Kasumi-1 (cell line): ENCODE data around the gene ZNF468.
"Not testable (repeated sequence)": the region's sequence is repeated elsewhere in the genome, so short reads cannot be mapped to it uniquely, and the experiment has no call there.

Experiments
- DNase-seq, 2 experiments: peaks; one replicate each; lab custom pipeline; 2025; lab: John Stamatoyannopoulos, UW

The ZNF468 gene

GRCh38 chr19:52857378-52858191 is at the start of gene ZNF468:
ZNF468 (minus strand) TSS chr19:52857619; CDS start chr19:52854272, 3,347 bp downstream.
- DNase-seq: not testable (repeated sequence)

DNA sequence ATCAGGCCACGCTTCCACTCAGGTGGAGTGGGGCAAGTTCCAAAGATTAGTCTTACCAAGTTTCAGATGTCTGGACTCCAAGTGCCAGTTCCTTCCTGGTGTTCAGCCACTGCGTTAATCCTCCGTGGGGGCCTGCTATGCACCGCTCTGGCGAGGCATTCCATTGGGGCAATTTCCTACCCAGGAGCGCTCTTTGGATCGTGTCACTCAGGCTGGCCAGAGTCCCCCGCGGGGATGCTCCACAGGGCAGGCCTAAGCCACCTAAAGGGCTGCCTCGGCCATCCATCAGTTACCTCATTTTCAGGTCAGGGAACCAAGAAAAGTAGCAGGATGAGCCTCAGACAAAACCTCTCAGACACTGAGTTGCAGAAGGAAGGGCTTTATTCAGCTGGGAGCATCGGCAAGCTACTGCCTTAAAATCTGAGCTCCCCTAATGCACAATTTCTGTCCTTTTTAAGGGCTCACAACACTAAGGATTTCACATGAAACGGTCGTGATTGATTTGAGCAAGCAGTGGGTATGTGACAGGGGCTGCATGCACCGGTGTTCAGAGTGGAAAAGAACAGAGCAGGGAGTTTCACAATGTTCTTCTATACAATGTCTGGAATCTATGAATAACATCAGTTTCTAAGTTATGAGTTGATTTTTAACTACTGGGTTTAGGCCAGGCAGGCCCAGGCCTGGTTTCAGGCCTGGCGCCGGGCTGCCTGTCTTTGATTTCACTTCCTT is 46.8 kb upstream of the ZNF468 start:
- not testable (repeated sequence) for DNase-seq

GRCh38 chr19:52901842-52902241 is 44.4 kb upstream of the ZNF468 start:
- DNase-seq: no peak

DNA sequence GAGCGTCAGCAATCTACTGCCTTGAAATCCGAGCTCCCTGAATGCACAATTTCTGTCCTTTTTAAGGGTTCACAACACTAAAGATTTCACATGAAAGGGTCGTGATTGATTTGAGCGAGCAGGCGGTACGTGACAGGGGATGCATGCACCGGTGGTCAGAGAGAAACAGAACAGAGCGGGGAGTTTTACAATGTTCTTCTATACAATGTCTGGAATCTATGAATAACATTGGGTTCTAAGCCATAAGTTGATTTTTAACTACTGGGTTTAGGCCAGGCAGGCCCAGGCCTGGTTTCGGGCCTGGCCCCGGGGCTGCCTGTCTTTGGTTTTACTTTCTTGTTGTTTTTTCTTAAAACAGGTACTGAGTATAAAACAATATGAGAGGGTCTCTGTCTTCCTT is 41.2 kb upstream of the ZNF468 start:
- DNase-seq: not testable (repeated sequence)

- no peak for DNase-seq
These were observed 40.7 kb upstream of the ZNF468 start for GRCh38 chr19:52898101-52898500.

DNA sequence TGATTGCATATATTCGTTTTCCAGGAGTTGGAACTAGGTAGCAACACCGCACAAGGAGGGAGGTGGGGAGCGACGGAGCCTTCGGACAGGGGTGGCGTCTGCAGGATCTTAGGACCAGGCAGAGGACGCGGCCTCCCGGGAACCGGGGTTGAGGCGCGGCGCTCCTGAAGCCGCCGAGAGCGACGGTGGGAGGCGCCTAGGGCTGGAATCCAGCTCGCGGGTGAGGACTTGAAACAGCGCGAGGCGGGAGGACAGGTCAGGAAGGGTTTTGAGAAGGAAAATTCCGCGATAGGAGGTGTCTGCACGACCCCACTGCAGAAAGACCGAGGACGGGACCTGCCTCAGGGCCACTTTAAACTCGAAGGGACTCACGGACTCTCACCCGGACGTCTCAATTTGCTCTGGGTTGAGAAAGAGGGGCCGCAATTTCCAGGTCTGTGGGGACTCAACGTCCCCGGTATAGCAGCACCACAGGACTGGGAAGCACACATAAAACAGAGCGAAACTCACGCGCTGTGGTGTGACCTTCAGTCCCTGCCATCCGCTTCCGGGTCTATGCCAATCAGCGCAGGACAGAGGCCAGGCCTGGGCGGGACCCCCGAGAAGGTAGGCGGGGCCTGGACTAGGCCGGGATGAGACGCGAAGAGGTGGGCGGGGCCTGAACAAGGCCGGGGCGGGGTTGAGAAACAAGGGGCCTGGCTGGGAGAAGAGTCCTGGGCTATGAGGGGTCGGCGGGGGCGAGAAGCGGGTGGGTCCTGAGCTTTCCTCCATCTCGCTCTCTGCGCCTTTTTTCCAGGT is 39.9 kb upstream of the ZNF468 start, which contains the start of gene ZNF320:
ZNF320 (minus strand) TSS at position 498 of the 798 bp plus-strand sequence. CDS start 7,380 bp downstream, outside the sequence.
- DNase-seq: no peak

DNA sequence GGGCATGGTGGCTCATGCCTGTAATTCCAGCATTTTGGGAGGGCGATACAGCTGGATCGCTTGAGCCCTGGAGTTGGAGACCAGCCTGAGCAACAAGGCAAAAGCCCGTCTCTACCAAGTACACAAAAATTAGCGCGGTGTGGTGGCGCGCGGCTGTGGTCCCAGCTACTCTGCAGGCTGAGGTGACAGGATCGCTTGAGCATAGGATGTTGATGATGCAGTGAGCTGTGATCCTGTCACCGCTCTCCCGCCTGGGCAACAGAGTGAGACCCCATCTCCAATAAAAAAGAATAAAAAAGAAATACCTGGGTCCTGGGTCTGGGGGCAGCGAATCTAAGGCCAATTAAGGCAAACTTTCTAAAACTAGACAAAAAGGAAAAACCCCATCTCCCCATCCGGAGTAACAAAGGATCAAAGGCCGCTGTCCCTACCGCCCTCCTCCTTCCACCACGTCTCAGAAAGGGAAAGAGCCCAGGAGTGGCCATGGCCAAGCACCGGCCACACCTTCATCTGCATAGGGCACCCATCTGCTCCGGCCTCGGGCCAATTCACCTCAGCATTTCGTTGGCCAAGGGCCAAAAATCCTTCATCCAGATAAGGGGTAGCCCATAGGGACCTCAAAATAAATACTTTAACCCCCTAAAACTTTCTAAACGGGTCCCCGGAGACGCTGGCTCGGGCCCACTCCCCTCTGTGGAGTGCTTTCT is 39.2 kb upstream of the ZNF468 start:
- DNase-seq: no peak

GRCh38 chr19:52891336-52891735 is 33.9 kb upstream of the ZNF468 start:
- no peak for DNase-seq

DNA sequence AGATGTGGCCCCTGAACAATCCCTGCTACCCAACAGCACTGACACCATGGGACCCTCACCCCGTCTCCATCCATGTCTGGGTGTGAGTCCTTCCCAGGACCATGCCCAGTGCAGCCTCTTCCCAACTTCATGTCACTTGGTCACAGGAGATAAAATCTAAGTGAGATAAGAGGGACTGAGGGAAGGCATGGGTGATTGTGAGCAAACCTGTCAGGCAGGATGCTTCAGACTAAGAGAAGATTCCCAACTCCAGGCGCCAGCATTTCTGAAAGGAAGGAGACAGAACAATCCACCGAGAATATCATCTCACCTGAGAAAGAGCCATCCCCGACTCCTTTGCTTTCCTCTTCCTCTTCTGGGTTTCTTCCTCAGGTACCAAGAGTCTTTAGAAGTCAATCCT is 32.5 kb upstream of the ZNF468 start:
- no peak for DNase-seq

DNA sequence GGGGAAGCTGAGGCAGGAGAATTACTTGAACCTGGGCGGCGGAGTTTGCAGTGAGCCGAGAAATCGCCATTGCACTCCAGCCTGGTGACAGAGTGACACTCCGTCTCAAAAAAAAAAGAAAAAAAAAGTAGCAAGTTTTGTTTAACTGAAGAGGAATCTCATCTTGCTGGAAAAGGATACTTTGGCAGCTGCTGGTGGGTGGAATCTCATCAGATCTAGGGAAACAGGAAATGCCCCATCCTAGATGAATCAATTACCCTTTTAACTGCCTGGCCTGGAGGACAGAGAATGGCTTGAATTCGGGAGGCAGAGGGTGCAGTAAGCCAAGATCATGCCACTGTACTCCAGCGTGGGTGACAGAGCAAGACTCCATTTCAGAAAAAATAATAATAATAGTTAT is 31.7 kb upstream of the ZNF468 start:
- no peak for DNase-seq

DNA sequence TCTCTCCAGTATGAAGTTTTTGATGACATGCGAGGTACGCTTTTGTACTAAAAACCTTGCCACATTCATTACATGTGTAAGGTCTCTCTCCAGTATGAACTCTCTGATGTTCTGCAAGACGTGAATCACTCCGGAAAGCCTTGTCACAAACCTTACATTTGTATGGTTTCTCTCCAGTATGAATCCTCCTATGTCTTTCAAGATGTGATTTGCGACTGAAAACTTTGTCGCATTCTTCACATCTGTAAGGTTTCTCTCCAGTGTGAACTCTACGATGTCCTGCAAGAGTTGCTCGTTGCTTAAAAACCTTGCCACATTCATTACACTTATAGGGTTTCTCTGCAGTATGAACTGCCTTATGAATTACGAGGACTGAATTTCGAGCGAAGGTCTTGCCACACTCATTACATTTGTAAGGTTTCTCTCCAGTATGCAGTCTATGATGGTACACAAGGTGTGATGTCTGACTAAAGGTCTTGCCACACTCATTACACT is 23.5 kb upstream of the ZNF468 start:
- no peak for DNase-seq

DNA sequence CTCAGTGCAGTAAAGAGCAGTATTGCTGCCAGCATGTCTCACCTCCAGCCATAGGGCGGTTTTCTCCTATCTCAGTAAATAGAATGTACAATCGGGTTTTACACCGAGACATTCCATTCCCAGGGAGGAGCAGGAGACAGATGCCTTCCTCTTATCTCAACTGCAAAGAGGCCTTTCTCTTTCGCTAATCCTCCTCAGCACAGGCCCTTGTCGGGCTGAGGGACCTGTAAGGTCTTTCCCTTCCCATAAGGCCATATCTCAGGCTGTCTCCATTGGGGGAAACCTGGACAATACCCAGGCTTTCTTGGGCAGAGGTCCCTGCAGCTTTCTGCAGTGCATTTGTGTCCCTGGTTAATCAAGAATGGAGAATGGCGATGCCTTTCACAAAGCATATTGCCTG is 15.6 kb upstream of the ZNF468 start:
- not testable (repeated sequence) for DNase-seq

DNA sequence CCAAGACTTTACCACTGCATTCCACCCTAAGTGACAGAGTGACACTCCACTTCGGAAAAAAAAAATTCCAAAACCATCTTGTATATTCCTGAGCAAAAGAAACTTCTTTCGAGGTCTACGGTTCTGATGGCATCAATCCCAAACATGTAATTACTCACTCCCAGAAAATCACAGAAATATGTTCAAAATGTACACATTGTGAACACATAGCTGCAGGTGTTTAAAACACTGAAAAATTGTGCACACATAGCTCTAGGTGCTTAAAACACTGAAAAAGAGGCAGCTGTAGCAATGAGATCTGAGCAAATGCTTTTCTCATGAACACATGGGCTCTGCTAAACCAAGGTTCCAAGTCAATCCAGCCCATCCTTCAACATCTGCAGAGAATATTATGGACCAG is 14.0 kb upstream of the ZNF468 start:
- DNase-seq: no peak

- not testable (repeated sequence) for DNase-seq
These were observed 10.6 kb upstream of the ZNF468 start for GRCh38 chr19:52868031-52868430.

DNA sequence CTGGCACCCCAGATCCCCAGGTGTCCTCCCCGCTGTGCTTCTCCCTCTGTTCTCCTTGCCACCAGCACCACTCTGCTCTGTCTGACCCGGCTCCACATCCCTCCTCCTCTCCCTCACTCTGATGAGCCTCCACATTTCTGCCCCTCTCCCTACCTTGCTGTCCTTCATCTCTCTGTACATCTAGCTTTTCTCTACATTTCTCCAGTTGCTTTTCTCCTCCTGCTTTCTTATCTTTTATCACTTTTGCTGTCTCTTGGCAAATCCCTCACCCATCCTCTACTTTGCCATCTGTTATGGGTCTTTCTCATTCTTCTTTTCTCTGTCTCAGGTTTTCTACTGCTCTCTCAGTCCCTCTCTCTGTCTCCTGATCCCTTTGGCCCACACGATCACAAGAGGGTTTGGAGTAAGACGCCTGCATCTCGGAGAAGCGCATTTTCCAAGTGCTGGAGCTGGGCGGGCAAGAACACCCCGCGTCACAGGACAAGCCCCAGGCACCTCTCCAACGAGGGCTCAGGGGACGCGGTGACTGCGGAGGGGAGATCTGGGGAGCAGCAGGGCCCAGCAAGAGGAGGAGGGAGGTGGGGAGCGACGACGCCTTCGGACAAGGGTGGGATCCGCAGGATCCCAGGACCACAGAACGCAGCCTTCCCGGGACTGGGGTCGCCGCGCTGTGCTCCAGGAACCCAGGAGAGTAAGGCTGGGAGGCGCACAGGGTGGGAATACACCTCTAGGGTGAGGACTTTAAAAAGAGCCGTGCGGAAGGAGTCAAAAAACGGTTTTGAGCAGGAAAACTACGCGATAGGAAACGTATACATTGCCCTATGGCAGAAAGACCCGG is 660 bp downstream of the ZNF468 start:
- DNase-seq: not testable (repeated sequence)

- DNase-seq: not testable (repeated sequence)
These were observed 10.1 kb downstream of the ZNF468 start for GRCh38 chr19:52847352-52847751.

DNA sequence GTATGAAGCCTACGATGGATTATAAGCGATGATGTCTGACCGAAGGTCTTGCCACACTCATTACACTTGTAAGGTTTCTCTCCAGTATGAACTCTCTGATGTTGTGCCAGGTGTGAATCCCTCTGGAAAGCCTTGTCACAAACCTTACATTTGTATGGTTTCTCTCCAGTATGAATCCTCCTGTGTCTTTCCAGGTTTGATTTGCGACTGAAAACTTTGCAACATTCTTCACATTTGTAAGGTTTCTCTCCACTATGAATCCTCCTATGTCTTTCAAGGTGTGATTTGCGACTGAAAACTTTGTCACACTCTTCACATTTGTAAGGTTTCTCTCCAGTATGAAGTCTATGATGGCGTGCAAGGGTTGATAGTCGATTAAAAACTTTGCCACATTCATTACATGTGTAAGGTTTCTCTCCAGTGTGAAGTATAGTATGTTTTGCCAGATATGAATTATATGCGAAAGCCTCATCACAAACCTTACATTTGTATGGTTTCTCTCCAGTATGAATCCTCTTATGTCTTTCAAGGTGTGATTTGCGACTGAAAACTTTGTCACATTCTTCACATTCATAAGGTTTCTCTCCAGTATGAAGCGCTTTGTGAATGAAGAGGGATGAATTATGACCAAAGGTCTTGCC is 16.5 kb downstream of the ZNF468 start:
- not testable (repeated sequence) for DNase-seq

DNA sequence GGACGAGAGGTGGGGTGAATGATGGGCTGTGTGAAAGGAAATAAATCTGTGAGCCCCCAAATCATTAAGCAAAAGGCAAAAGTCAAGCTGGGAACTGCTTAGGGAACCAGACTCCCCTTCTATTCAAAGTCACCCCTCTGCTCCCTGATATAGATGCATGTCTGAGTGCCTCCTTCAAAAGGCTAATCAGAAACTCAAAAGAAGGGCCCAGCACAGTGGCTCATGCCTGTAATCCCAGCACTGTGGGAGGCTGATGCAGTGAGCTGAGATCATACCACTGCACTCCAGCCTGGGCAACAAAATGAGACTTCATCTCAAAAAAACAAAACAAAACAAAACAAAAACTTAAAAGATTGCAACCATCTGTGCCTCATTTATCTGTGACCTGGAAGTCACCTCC is 23.1 kb downstream of the ZNF468 start:
- not testable (repeated sequence) for DNase-seq

DNA sequence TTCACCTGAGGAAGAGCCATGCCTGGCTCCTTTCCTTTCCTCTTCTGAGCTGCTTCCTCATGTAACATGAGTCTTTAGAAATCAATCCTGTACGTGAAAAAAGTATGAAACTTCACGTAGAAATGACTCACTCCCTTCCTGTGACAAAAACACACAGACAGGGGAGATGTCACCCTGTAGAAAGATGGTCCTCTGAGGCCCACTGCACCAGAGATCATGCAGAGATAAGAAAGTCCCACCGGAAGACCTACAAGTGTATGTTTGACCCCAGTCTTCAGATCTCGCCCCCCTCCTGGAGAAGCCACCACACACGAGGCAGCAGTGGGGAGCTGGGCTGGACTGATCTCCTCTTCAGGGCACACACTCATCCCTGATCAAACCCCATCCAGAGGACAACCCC is 23.9 kb downstream of the ZNF468 start:
- not testable (repeated sequence) for DNase-seq

DNA sequence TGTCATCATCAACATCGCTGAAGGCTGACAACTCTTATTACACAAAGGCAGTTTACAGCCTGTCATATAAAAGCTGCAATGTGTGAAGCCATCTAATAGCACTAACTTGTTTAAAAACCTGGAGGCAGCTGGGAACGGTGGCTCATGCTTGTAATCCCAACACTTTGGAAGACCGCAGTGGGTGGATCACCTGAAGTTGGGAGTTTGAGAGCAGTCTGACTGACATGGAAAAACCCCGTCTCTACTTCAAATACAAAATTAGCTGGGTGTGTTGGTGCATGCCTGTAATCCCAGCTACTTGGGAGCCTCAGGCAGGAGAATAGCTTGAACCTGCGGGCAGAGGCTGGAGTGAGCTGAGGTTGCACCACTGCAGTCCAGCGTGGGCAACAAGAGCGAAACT is 27.6 kb downstream of the ZNF468 start:
- not testable (repeated sequence) for DNase-seq
